DMS53 treated with DMSO at 0.1 percent for 48 hours (cell line): ENCODE measurements around the gene RHBDD1.

ENCODE experiments used
- DNase-seq: peaks from one replicate; lab custom pipeline; 2025; ENCODE audit not compliant: unreplicated experiment; lab: John Stamatoyannopoulos, UW

Gene RHBDD1

DNA sequence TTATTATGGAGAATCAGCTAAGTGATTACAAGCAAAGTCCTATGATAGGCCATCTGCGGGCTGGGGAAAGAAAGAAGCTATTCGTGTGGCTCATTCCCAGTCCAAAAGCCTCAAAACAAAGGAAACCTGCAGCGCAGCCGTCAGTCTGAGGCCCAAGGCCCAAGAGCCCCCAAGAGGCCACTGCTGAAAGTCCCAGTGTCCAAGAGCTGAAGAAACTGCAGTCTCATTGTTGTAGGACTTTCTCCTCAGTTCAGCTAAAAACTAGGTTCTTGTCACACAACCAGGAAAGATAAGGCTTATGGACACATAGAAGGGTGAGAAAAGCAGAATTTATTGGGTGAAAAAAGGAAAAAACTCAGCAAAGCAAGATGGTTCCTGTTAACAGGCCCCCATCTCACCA is 143.2 kb downstream of the RHBDD1 start:
- DNase-seq, result no peak

GRCh38 chr2:226981791-226982326 is 146.0 kb downstream of the RHBDD1 start:
- DNase-seq, result no peak

- no peak for DNase-seq
Measured at GRCh38 chr2:226983895-226984749, 148.3 kb downstream of the RHBDD1 start.

GRCh38 chr2:226984750-226985582 is 149.1 kb downstream of the RHBDD1 start:
- DNase-seq, result peak; percentile 13

DNA sequence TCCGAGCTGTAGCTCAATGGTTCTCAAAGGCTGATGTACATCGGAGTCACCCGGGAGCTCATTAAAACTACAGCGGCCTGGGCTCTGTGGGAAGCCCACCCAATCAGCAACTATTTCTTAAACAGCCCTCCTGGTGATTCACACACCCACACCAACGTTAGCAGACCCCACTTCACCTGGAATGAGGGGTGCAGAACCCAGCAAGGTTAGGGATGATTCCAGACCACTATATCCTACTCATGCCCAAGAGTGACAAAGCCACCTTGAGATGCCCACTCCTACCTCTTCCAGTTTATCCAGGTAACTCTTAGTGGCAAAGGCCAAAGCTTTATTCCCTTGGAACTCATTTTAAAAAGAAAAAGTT is 149.7 kb downstream of the RHBDD1 start:
- DNase-seq, result no peak

- no peak for DNase-seq
Measured at GRCh38 chr2:226991663-226992062, 155.8 kb downstream of the RHBDD1 start.

DNA sequence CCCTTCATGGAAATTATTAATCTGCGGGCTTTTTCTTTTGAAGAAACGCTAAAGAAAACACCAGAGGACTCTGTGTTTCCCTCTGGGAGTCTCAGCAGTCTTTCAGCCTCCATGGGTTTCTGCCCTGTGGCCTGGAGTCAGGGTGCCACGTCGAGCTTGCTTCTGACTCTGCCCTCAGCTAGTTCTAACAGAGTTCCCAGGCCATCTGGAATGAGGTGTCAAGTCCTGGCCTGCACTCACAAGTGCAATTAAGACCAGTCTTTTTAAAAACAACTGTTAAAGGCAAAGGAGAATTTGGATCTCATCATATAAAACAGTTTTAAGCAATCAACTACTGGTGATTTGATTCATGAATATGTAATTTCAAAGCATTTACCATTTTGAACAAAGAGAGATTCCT is 157.3 kb downstream of the RHBDD1 start:
- no peak for DNase-seq

- no peak for DNase-seq
Measured at GRCh38 chr2:226994775-226995174, 158.9 kb downstream of the RHBDD1 start.

DNA sequence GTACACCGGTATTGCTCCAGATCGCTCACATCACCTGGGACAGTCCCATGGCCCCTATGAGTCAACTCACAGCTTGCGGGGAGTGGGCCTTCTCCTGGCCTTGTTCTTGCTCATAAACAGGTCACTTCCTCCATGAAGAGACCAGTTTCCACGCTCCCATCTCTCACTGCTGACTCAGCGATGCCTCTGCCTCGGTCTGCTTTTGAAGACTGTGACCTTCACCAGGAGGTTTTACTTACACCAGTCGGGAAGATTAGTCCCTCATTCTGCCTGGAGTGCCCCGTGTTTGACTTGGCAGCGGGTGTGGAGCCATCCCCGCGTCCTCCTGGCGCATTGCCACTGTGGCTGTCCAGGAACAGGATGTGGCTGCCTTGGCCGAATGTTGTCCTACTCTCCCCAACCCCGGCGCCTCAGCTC is 159.8 kb downstream of the RHBDD1 start:
- peak; percentile 34 for DNase-seq

DNA sequence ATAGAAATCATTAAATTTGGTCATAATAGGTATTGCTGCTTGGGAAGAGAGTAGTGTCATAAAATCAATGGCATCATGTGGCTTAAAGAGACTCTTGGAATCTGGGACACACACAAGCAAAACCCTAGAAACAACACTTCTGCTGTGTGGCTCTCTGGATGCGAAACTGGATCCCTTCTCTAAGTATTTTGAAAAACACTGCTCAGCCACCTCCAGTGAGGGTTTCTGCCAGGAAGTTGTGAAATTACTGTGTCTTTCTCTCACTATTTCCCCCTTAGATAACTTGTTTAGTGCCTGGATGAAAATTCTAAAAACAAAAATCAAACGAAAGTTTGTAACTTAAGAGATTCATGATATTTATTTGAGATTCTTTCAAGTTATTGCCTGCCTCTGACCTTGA is 163.8 kb downstream of the RHBDD1 start:
- no peak for DNase-seq

- DNase-seq, result no peak
Measured at GRCh38 chr2:227000123-227000522, 164.3 kb downstream of the RHBDD1 start.

DNA sequence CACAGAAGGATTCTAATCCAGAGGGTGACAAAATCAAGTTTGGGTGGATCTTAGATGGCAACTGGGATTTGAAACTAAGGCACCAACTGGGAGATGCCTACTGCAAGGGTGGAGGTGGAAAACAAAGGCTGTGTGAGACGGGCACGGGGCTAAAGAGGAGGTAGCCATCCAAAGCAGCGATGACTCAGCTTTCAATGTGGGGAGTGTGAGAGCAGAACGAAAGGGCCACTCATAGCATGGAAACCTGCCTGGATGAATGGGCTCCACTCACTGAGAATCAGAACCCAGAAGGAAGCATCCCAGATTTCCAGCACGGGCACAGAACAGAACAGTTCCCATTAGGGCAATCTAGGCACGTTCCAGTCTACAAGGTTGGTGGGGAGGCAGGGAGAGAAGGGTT is 168.6 kb downstream of the RHBDD1 start:
- DNase-seq, result no peak

DNA sequence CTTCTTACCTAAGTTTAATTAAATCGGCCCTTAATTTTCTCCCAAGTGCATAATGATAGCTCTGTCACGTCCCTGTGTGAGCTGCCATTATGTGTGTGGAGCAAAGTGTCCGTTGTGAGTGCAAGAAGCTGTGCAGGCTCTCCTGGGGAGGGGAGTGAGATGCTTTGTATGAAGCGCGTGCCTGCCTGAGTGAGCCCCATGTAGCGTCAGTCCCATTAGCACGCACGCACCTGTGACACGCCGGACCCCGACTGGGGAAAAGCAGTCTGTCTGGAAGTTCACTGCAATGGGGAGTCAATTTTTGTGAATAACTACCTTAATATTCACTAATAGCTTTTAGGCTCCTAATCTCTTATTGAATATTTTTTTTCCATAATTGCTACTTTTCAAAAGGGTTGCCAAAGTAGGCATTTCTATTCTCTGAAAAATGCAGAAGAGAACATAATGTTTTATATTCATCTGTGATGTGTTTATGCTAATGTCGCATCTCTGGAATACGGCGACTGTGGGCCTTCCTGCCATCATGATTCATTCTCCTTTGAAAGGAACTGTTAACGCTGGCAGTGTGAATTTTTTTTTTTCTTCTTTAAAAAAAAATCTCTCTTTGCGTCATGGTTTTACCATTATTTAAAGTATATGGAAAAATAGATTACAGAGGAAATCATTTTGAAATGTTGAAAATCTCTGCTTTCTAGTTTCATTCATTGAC is 170.5 kb downstream of the RHBDD1 start:
- DNase-seq, result no peak

- DNase-seq, result no peak
Measured at GRCh38 chr2:227007148-227007547, 171.3 kb downstream of the RHBDD1 start.

DNA sequence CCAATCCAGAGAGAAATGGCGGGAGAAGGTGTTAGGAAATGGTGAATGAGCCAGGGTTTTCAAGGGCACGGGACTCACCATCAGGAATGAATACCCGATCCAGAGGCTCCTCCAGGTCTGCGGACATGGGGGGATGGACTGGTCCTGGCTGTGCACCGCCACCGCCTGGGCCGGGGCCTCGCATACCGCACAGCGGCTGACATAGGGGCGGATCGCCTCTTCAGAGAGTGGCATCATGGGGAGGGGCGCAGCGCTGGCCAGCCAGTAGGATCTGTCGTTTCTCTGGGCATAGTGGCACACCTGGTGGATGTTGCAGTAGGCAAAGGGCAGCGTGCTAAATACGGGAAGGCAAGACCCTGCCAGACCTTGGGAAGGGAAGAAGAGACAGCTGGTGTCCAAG is 172.1 kb downstream of the RHBDD1 start:
- no peak for DNase-seq

DNA sequence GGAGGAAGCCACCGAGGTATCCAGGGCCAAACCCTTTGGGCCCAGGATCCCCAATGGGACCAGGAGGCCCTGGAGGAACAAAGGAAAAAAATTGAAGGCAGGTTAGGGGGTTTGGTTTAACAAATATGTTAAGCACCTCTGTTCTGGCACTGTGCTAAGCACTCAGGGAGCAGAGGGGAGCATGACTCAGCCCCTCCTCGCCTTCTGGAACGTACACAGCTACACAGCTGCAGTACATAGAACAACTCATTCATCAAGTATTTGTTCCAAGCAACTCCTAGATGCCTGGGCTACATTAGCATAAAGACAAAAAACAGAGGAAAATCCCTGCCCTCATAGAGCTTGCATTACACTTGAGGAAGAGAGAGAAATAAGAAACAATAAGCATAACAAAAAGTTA is 174.6 kb downstream of the RHBDD1 start:
- DNase-seq, result no peak

GRCh38 chr2:227013330-227013729 is 177.5 kb downstream of the RHBDD1 start:
- no peak for DNase-seq

- no peak for DNase-seq
Measured at GRCh38 chr2:227013881-227014280, 178.0 kb downstream of the RHBDD1 start.

GRCh38 chr2:227016894-227017293 is 181.0 kb downstream of the RHBDD1 start:
- no peak for DNase-seq

- DNase-seq, result no peak
Measured at GRCh38 chr2:227020416-227020815, 184.6 kb downstream of the RHBDD1 start.

DNA sequence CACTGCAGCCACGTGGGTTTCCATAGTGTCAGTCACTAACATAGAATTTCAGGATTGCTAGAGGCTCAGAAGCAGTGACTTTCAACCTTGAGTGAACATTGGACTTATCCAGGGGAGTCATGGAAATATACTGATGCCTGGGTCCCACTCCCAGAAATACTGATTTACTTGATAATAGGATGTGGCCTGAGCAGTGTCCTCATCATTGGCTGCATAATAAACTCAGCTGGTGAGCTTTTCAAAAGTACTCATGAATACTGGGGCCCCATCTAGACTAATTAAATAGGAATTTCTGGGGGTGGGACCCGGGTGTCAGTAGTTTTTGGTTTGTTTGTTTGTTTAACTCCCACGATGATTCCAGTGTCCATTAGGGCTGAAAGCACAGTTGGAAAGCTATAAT is 186.8 kb downstream of the RHBDD1 start:
- DNase-seq, result no peak
